Eye (tissue), 1 donor: ENCODE results near the gene PDE1A.
A peak's percentile ranks its signal among the peaks of the same experiment; 100 is the strongest.

Source experiments
- DNase-seq: peaks from one replicate; pipeline ENCODE4 v3.0.0-alpha.2; 2015

The PDE1A gene

GRCh38 chr2:182426918-182427240 lies at the start of gene PDE1A:
Gene PDE1A (minus strand): TSS chr2:182427036.
- DNase-seq = no peak

- DNase-seq = no peak
Measured at GRCh38 chr2:182473635-182474034, 46.8 kb upstream of the PDE1A start.

- DNase-seq = no peak
Measured at GRCh38 chr2:182463760-182464159, 36.9 kb upstream of the PDE1A start.

- no peak for DNase-seq
Measured at GRCh38 chr2:182456784-182457183, 29.9 kb upstream of the PDE1A start.

GRCh38 chr2:182452456-182452990 lies 25.7 kb upstream of the PDE1A start:
- DNase-seq = no peak

GRCh38 chr2:182448371-182448770 lies 21.5 kb upstream of the PDE1A start:
- DNase-seq = no peak

GRCh38 chr2:182447863-182448262 lies 21.0 kb upstream of the PDE1A start:
- no peak for DNase-seq

- DNase-seq = no peak
Measured at GRCh38 chr2:182447163-182447562, 20.3 kb upstream of the PDE1A start.

- no peak for DNase-seq
Measured at GRCh38 chr2:182446087-182446486, 19.3 kb upstream of the PDE1A start.

- no peak for DNase-seq
Measured at GRCh38 chr2:182445391-182445965, 18.6 kb upstream of the PDE1A start.

GRCh38 chr2:182444806-182445205 lies 18.0 kb upstream of the PDE1A start:
- peak; percentile 33 for DNase-seq

- no peak for DNase-seq
Measured at GRCh38 chr2:182444170-182444569, 17.3 kb upstream of the PDE1A start.

- no peak for DNase-seq
Measured at GRCh38 chr2:182436252-182436651, 9.4 kb upstream of the PDE1A start.

GRCh38 chr2:182435754-182436153 lies 8.9 kb upstream of the PDE1A start:
- peak; percentile 8 for DNase-seq

GRCh38 chr2:182432051-182432450 lies 5.2 kb upstream of the PDE1A start:
- no peak for DNase-seq

GRCh38 chr2:182428476-182428875 lies 1.6 kb upstream of the PDE1A start:
- DNase-seq = no peak

- DNase-seq = no peak
Measured at GRCh38 chr2:182426082-182426917, 536 bp downstream of the PDE1A start.

- DNase-seq = no peak
Measured at GRCh38 chr2:182422864-182423263, 4.0 kb downstream of the PDE1A start.

- DNase-seq = no peak
Measured at GRCh38 chr2:182420669-182421068, 6.2 kb downstream of the PDE1A start.

GRCh38 chr2:182416861-182417260 lies 10.0 kb downstream of the PDE1A start:
- DNase-seq = no peak

GRCh38 chr2:182416191-182416590 lies 10.6 kb downstream of the PDE1A start:
- DNase-seq = no peak

- no peak for DNase-seq
Measured at GRCh38 chr2:182415771-182416170, 11.1 kb downstream of the PDE1A start.

- DNase-seq = no peak
Measured at GRCh38 chr2:182412858-182413257, 14.0 kb downstream of the PDE1A start.

GRCh38 chr2:182410120-182410519 lies 16.7 kb downstream of the PDE1A start:
- no peak for DNase-seq

- no peak for DNase-seq
Measured at GRCh38 chr2:182406221-182406620, 20.6 kb downstream of the PDE1A start.
